SK-N-SH treated with all-trans-retinoic acid at 6 μM for 48 hours (cell line): ENCODE results near the gene KIRREL3.

ENCODE experiments used
- ATAC-seq: fragments of 200-7000 bp; cut with Tn5 transposase; 3 replicates; pipeline ENCODE4 v1.9.1; 2020; ENCODE audit warnings: mild to moderate bottlenecking, moderate library complexity
- ARNTL ChIP-seq: fragments of 450-650 bp; formaldehyde crosslinking; IDR thresholded peaks from 2 replicates; pipeline ENCODE4 v1.5.0; 2020; ENCODE audit warnings: low read depth, mild to moderate bottlenecking, moderate library complexity, borderline replicate concordance
- BACH2 ChIP-seq: fragments of 250-450 bp; sonication (Bioruptor Pico); IDR thresholded peaks from 2 replicates; pipeline ENCODE4 v1.9.0; 2021; ENCODE audit warnings: mild to moderate bottlenecking, borderline replicate concordance
- CREB5 ChIP-seq: fragments of 250-450 bp; sonication (Bioruptor Pico); IDR thresholded peaks from 2 replicates; pipeline ENCODE4 v1.5.1; 2020; ENCODE audit warnings: low read depth, mild to moderate bottlenecking, moderate library complexity
- CSRNP3 ChIP-seq: fragments of 250-450 bp; sonication (Bioruptor Pico); IDR thresholded peaks from 2 replicates; pipeline ENCODE4 v1.5.1; 2021; ENCODE audit warnings: mild to moderate bottlenecking, moderate library complexity
- ESRRG ChIP-seq: fragments of 250-450 bp; sonication (Bioruptor Pico); IDR thresholded peaks from 2 replicates; pipeline ENCODE4 v1.6.1; 2021; ENCODE audit warnings: mild to moderate bottlenecking
- GLIS3 ChIP-seq: fragments of 250-450 bp; sonication (Bioruptor Pico); IDR thresholded peaks from 2 replicates; pipeline ENCODE4 v1.5.0; 2020; ENCODE audit warnings: mild to moderate bottlenecking, moderate library complexity
- ISL1 ChIP-seq: fragments of 250-450 bp; sonication (Bioruptor Pico); IDR thresholded peaks from 2 replicates; pipeline ENCODE4 v2.1.2; 2022; ENCODE audit warnings: mild to moderate bottlenecking, moderate library complexity
- OSR1 ChIP-seq: fragments of 250-450 bp; sonication (Bioruptor Pico); IDR thresholded peaks from 2 replicates; pipeline ENCODE4 v1.8.0; 2022; ENCODE audit warnings: moderate library complexity, mild to moderate bottlenecking, inconsistent platforms
- PATZ1 ChIP-seq: fragments of 250-450 bp; sonication (Bioruptor Pico); IDR thresholded peaks from 2 replicates; pipeline ENCODE4 v1.8.0; 2020; ENCODE audit warnings: mild to moderate bottlenecking, moderate library complexity, borderline replicate concordance
- POU6F1 ChIP-seq: fragments of 250-450 bp; sonication (Bioruptor Pico); IDR thresholded peaks from 2 replicates; pipeline ENCODE4 v1.8.0; 2021; ENCODE audit warnings: low read depth, mild to moderate bottlenecking, moderate library complexity, borderline replicate concordance
- PPARA ChIP-seq: fragments of 250-450 bp; sonication (Bioruptor Pico); IDR thresholded peaks from 2 replicates; pipeline ENCODE4 v1.5.0; 2020; ENCODE audit warnings: mild to moderate bottlenecking, borderline replicate concordance
- RARB ChIP-seq: fragments of 250-450 bp; sonication (Bioruptor Pico); IDR thresholded peaks from 2 replicates; pipeline ENCODE4 v1.8.0; 2021; ENCODE audit warnings: mild to moderate bottlenecking, moderate library complexity
- SNAI2 ChIP-seq: fragments of 250-450 bp; sonication (Bioruptor Pico); IDR thresholded peaks from 2 replicates; pipeline ENCODE4 v1.5.0; 2020; ENCODE audit warnings: mild to moderate bottlenecking, moderate library complexity
- TCF4 ChIP-seq: fragments of 250-450 bp; sonication (Bioruptor Pico); IDR thresholded peaks from 2 replicates; pipeline ENCODE4 v1.8.0; 2021; ENCODE audit warnings: mild to moderate bottlenecking, moderate library complexity, borderline replicate concordance
- TOX ChIP-seq: fragments of 250-450 bp; sonication (Bioruptor Pico); IDR thresholded peaks from 2 replicates; pipeline ENCODE4 v1.8.0; 2021; ENCODE audit warnings: mild to moderate bottlenecking, moderate library complexity, borderline replicate concordance
- TSHZ2 ChIP-seq: fragments of 250-450 bp; sonication (Bioruptor Pico); IDR thresholded peaks from 2 replicates; pipeline ENCODE4 v1.5.0; 2020; ENCODE audit warnings: mild to moderate bottlenecking, moderate library complexity
- ZC3H10 ChIP-seq: fragments of 250-450 bp; sonication (Bioruptor Pico); IDR thresholded peaks from 2 replicates; pipeline ENCODE4 v1.5.1; 2021; ENCODE audit warnings: mild to moderate bottlenecking, moderate library complexity
- ZFP3 ChIP-seq: fragments of 250-450 bp; sonication (Bioruptor Pico); IDR thresholded peaks from 2 replicates; pipeline ENCODE4 v1.5.0; 2020; ENCODE audit warnings: mild to moderate bottlenecking, moderate library complexity
- ZFP30 ChIP-seq: fragments of 450-650 bp; formaldehyde crosslinking; IDR thresholded peaks from 2 replicates; pipeline ENCODE4 v1.5.0; 2022; ENCODE audit warnings: mild to moderate bottlenecking, moderate library complexity
- ZNF565 ChIP-seq: fragments of 450-650 bp; formaldehyde crosslinking; conservative IDR thresholded peaks from 2 replicates; pipeline ENCODE4 v1.5.0; 2020; ENCODE audit warnings: low read depth, mild to moderate bottlenecking, moderate library complexity
- ZNF70 ChIP-seq: fragments of 450-650 bp; formaldehyde crosslinking; IDR thresholded peaks from 2 replicates; pipeline ENCODE4 v1.5.0; 2020; ENCODE audit warnings: mild to moderate bottlenecking, moderate library complexity

The KIRREL3 gene

GRCh38 chr11:126473269-126473668, 527.3 kb downstream of the KIRREL3 start:
- TF ChIP-seq ARNTL (CRISPR knock-in tag) = no peak
- TF ChIP-seq SNAI2 = no peak
- TF ChIP-seq ZC3H10 (CRISPR knock-in tag) = no peak
- no peak for TF ChIP-seq CSRNP3 (CRISPR knock-in tag)
- TF ChIP-seq ISL1 (CRISPR knock-in tag) = no peak
- TF ChIP-seq PPARA (CRISPR knock-in tag) = no peak
- no peak for ATAC-seq

- no peak for TF ChIP-seq ZFP3 (CRISPR knock-in tag)
- no peak for TF ChIP-seq ZFP30
- no peak for TF ChIP-seq OSR1 (CRISPR knock-in tag)
- no peak for TF ChIP-seq TSHZ2 (CRISPR knock-in tag)
- no peak for TF ChIP-seq SNAI2
- TF ChIP-seq ZNF70 = no peak
- no peak for TF ChIP-seq CREB5 (CRISPR knock-in tag)
- no peak for TF ChIP-seq TOX
- no peak for TF ChIP-seq GLIS3 (CRISPR knock-in tag)
- no peak for TF ChIP-seq ZNF565 (CRISPR knock-in tag)
- no peak for TF ChIP-seq TCF4
- no peak for TF ChIP-seq CSRNP3 (CRISPR knock-in tag)
- TF ChIP-seq POU6F1 (CRISPR knock-in tag) = no peak
- no peak for TF ChIP-seq ZC3H10 (CRISPR knock-in tag)
- no peak for TF ChIP-seq ARNTL (CRISPR knock-in tag)
- TF ChIP-seq PATZ1 (CRISPR knock-in tag) = no peak
- TF ChIP-seq RARB = no peak
- TF ChIP-seq BACH2 = no peak
- TF ChIP-seq, all 23 proteins: peak for 0
- no peak for ATAC-seq
Observed at GRCh38 chr11:126469311-126469710, 531.3 kb downstream of the KIRREL3 start.

- no peak; the same call in 2 of the 3 replicates for ATAC-seq
- no peak for TF ChIP-seq TOX
- no peak for TF ChIP-seq ARNTL (CRISPR knock-in tag)
- TF ChIP-seq ZNF70 = no peak
- no peak for TF ChIP-seq PPARA (CRISPR knock-in tag)
- TF ChIP-seq CSRNP3 (CRISPR knock-in tag) = no peak
- no peak for TF ChIP-seq TSHZ2 (CRISPR knock-in tag)
- no peak for TF ChIP-seq OSR1 (CRISPR knock-in tag)
- TF ChIP-seq ZC3H10 (CRISPR knock-in tag) = no peak
- TF ChIP-seq ZFP30 = no peak
- TF ChIP-seq ZFP3 (CRISPR knock-in tag) = no peak
- no peak for TF ChIP-seq SNAI2
- no peak for TF ChIP-seq TCF4
- no peak for TF ChIP-seq ESRRG
- no peak for TF ChIP-seq GLIS3 (CRISPR knock-in tag)
Observed at GRCh38 chr11:126468102-126468521, 532.5 kb downstream of the KIRREL3 start.
